HG03432 (cell line): ENCODE data around the gene TYR.
"Not testable (repeated sequence)": the region's sequence is repeated elsewhere in the genome, so short reads cannot be mapped to it uniquely, and the experiment has no call there.

Experiments used
- ATAC-seq: cut with Tn5 transposase; IDR thresholded peaks from one replicate; pipeline ENCODE4 v1.9.1; 2021; ENCODE audit warnings: mild to moderate bottlenecking, moderate library complexity; ENCODE audit not compliant: unreplicated experiment

Gene TYR

GRCh38 chr11:89267660-89268302 is 90.1 kb downstream of the TYR start:
- no peak for ATAC-seq

- ATAC-seq: not testable (repeated sequence)
Observed at GRCh38 chr11:89272540-89273088, 94.9 kb downstream of the TYR start.

GRCh38 chr11:89273220-89273619 is 95.5 kb downstream of the TYR start:
- not testable (repeated sequence) for ATAC-seq

- no peak for ATAC-seq
Observed at GRCh38 chr11:89275966-89276365, 98.3 kb downstream of the TYR start.

- no peak for ATAC-seq
Observed at GRCh38 chr11:89279176-89279575, 101.5 kb downstream of the TYR start.

- ATAC-seq: not testable (repeated sequence)
Observed at GRCh38 chr11:89281032-89281677, 103.5 kb downstream of the TYR start.

GRCh38 chr11:89286601-89287000 is 108.9 kb downstream of the TYR start:
- not testable (repeated sequence) for ATAC-seq

- ATAC-seq: not testable (repeated sequence)
Observed at GRCh38 chr11:89288004-89288403, 110.3 kb downstream of the TYR start.

GRCh38 chr11:89293965-89294679 is 116.4 kb downstream of the TYR start:
- no peak for ATAC-seq

- not testable (repeated sequence) for ATAC-seq
Observed at GRCh38 chr11:89295023-89295422, 117.3 kb downstream of the TYR start.

GRCh38 chr11:89303029-89303428 is 125.4 kb downstream of the TYR start:
- not testable (repeated sequence) for ATAC-seq

- not testable (repeated sequence) for ATAC-seq
Observed at GRCh38 chr11:89308272-89308671, 130.6 kb downstream of the TYR start.

- not testable (repeated sequence) for ATAC-seq
Observed at GRCh38 chr11:89309321-89309985, 131.8 kb downstream of the TYR start.

GRCh38 chr11:89310607-89311006 is 132.9 kb downstream of the TYR start:
- ATAC-seq: not testable (repeated sequence)

- no peak for ATAC-seq
Observed at GRCh38 chr11:89321401-89321800, 143.7 kb downstream of the TYR start.

GRCh38 chr11:89327885-89328284 is 150.2 kb downstream of the TYR start:
- no peak for ATAC-seq

- not testable (repeated sequence) for ATAC-seq
Observed at GRCh38 chr11:89331940-89332339, 154.3 kb downstream of the TYR start.

GRCh38 chr11:89333704-89334103 is 156.0 kb downstream of the TYR start:
- not testable (repeated sequence) for ATAC-seq

- not testable (repeated sequence) for ATAC-seq
Observed at GRCh38 chr11:89337100-89337650, 159.5 kb downstream of the TYR start.

- not testable (repeated sequence) for ATAC-seq
Observed at GRCh38 chr11:89338073-89338472, 160.4 kb downstream of the TYR start.

- ATAC-seq: not testable (repeated sequence)
Observed at GRCh38 chr11:89340450-89340849, 162.8 kb downstream of the TYR start.
